Osteocyte (in vitro differentiated cells): ENCODE results near the gene CPLX1. TPM values are rescaled to one million over a fixed set of nuclear protein-coding genes. Genes with fewer than 3 reads are reported as not detected.
A peak's percentile ranks its signal among the peaks of the same experiment; 100 is the strongest.
"Not testable (repeated sequence)": the region's sequence is repeated elsewhere in the genome, so short reads cannot be mapped to it uniquely, and the experiment has no call there.

Experiments used
- DNase-seq: peaks from one replicate; pipeline ENCODE4 v3.0.0; 2021; ENCODE audit warnings: mixed read lengths; ENCODE audit not compliant: unreplicated experiment; ENCODE audit errors: extremely low spot score
- H3K27ac Mint-ChIP-seq: one replicate; pipeline ENCODE4 v1.8.0; 2021; ENCODE audit warnings: mild to moderate bottlenecking, mixed read lengths; ENCODE audit not compliant: unreplicated experiment
- H3K27me3 Mint-ChIP-seq: one replicate; pipeline ENCODE4 v1.8.0; 2021; ENCODE audit warnings: mixed read lengths; ENCODE audit not compliant: unreplicated experiment
- H3K36me3 Mint-ChIP-seq: one replicate; pipeline ENCODE4 v1.8.0; 2021; ENCODE audit warnings: mixed read lengths; ENCODE audit not compliant: unreplicated experiment
- H3K4me1 Mint-ChIP-seq: one replicate; pipeline ENCODE4 v1.8.0; 2021; ENCODE audit warnings: mixed read lengths; ENCODE audit not compliant: unreplicated experiment
- H3K4me3 Mint-ChIP-seq: one replicate; pipeline ENCODE4 v1.8.0; 2021; ENCODE audit warnings: mild to moderate bottlenecking, moderate library complexity, mixed read lengths; ENCODE audit not compliant: unreplicated experiment
- H3K9me3 Mint-ChIP-seq: one replicate; pipeline ENCODE4 v1.8.0; 2021; ENCODE audit warnings: mixed read lengths; ENCODE audit not compliant: unreplicated experiment
- total RNA-seq: library from RNA; stranded (reverse); gene quantifications from 2 replicates; pipeline ENCODE4 v1.2.1, GENCODE V29; 2021
- TF ChIP-seq, protein P1 (sequence below): fragments of 200-600 bp; sonication (generic); IDR thresholded peaks from 2 replicates; pipeline ENCODE4 v1.5.0; 2021; ENCODE audit warnings: antibody characterized with exemption, mild to moderate bottlenecking, moderate library complexity

The CPLX1 gene
- total RNA-seq, 1 donor from 2014 or later, result not detected

DNA sequence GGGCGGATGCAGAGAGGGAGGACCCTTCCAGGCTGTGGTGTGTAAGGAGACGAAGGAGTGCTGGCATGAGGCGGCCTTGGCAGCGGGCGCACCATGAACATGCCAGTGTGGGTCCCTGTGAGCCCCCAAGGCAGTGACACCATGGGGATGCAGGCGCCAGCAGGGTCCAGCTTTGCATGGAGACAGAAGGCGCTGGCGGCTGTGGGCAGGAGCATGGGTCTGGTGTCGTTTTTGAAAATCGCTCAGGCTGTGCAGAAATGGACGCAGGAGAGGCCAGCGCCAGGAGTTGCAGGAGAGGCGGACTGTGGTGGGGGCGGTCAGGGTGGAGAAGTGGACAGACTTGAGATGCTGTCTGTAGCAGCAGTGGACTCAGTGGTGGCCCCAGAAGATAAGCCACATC, 64.2 kb downstream of the CPLX1 start:
- Mint-ChIP-seq H3K36me3 (peaks cover 49% of the 10 kb centered on the region), H3K27me3 (no peaks in the 10 kb centered on the region), H3K4me3 (no peak overlapping the region), H3K27ac (no peak overlapping the region), H3K4me1 (peaks cover 6% of the 10 kb centered on the region), H3K9me3 (no peaks in the 10 kb centered on the region)
- DNase-seq, result no peak
- TF ChIP-seq, protein P1, sequence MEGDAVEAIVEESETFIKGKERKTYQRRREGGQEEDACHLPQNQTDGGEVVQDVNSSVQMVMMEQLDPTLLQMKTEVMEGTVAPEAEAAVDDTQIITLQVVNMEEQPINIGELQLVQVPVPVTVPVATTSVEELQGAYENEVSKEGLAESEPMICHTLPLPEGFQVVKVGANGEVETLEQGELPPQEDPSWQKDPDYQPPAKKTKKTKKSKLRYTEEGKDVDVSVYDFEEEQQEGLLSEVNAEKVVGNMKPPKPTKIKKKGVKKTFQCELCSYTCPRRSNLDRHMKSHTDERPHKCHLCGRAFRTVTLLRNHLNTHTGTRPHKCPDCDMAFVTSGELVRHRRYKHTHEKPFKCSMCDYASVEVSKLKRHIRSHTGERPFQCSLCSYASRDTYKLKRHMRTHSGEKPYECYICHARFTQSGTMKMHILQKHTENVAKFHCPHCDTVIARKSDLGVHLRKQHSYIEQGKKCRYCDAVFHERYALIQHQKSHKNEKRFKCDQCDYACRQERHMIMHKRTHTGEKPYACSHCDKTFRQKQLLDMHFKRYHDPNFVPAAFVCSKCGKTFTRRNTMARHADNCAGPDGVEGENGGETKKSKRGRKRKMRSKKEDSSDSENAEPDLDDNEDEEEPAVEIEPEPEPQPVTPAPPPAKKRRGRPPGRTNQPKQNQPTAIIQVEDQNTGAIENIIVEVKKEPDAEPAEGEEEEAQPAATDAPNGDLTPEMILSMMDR, result no peak

DNA sequence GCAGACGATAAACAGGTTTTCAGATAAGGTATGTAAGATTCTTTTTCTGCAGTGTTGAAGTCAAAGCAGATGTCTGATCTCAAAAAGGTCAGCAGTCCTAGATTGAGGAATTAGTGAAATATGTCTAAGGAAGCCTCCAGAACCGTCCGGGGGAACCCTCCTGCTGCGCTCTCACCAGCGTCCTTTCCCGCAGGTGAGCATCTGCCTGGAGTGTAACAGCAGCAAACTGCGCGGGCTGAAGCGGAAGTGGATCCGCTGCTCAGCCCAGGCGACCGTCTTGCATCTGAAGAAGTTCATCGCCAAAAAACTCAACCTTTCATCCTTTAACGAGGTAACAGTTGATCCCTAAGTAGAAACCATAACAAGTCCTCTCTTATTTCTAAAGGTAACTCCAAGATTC, 64.8 kb downstream of the CPLX1 start:
- H3K27ac Mint-ChIP-seq, result no peak overlapping the region

DNA sequence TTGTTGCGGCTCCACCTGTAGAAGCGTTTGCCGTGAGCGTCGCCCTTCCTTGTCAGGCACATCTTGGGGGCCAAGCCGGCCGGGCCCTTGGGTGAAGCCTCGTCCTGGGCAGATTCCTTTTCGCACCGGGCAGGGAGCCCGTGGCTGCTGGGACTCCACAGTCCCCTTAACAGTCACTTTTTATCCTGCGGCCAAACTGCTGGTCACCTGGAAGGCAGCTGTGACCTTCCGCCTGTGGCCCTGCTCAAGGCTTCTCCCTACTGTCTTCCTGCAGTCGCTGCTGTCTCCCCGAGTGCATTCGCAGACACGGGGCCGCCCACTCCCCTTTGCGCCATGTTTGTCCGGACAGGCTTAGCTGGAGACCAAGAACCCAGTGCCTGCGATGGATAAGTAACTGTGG, 65.3 kb downstream of the CPLX1 start:
- Mint-ChIP-seq H3K36me3 (peaks cover 42% of the 10 kb centered on the region), H3K9me3 (no peaks in the 10 kb centered on the region), H3K4me1 (no peaks in the 10 kb centered on the region), H3K4me3 (no peak overlapping the region), H3K27me3 (no peaks in the 10 kb centered on the region), H3K27ac (no peak overlapping the region)
- no peak for DNase-seq
- TF ChIP-seq, protein P1, result no peak

More for the DNA sequence above, 64.8 kb downstream of the CPLX1 start:
- Mint-ChIP-seq H3K4me1 (peaks cover 3% of the 10 kb centered on the region), H3K36me3 (peaks cover 46% of the 10 kb centered on the region), H3K27me3 (no peaks in the 10 kb centered on the region), H3K4me3 (no peak overlapping the region), H3K9me3 (no peaks in the 10 kb centered on the region)
- TF ChIP-seq, protein P1, result no peak
- no peak for DNase-seq

DNA sequence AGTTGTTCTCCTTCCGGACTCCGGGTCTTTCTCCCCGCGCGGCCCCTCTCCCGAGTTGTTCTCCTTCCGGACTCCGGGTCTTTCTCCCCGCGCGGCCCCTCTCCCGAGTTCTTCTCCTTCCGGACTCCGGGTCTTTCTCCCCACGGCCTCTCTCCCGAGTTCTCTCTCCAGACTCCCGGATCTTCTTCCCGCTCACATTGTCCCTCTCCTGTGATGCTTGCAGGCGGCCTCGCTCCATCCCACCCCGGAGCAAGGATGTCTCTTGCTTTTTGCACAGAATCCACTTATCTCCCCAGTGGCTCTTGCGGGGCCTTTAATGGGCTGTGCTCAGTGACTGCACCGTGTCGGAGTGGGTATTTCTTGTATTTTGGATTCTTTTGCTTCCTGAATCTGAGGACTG, 66.1 kb downstream of the CPLX1 start:
- not testable (repeated sequence) for H3K9me3 Mint-ChIP-seq, DNase-seq, H3K27me3 Mint-ChIP-seq, H3K4me3 Mint-ChIP-seq, H3K4me1 Mint-ChIP-seq
- H3K36me3 Mint-ChIP-seq, result peaks cover 46% of the 10 kb centered on the region
- peak overlapping the region; percentile 1 for H3K27ac Mint-ChIP-seq

DNA sequence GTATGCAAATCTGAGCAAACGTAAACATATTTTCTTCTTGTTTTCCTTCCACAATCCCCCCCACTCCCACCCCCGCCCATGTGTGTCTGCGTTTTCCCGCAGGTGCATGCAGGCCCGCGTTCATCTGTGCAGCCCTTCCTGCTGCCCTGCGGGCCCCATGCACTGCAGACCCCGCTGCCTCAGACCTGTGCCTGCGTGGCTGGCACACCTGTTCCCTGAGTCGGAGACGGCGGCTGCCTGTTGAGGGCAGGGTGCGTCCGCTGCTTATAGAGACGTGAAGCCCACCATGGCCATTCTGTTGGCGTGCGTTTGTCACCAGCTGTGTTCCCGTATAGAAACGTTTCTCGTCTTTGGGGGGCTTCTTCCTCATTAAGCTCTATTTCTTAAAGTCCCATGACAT, 68.8 kb downstream of the CPLX1 start:
- no peak overlapping the region for H3K27ac Mint-ChIP-seq
- peaks cover 2% of the 10 kb centered on the region for H3K4me1 Mint-ChIP-seq
- TF ChIP-seq, protein P1, result no peak
- H3K4me3 Mint-ChIP-seq, result no peak overlapping the region
- H3K27me3 Mint-ChIP-seq, result no peaks in the 10 kb centered on the region
- H3K36me3 Mint-ChIP-seq, result peaks cover 40% of the 10 kb centered on the region
- no peaks in the 10 kb centered on the region for H3K9me3 Mint-ChIP-seq
- no peak for DNase-seq
